HEK293 (cell line): Measurements from ENCODE around the gene PIP5K1C.

Experiments used
- CTCF ChIA-PET: fragments of 350-600 bp; formaldehyde crosslinking; extraction: SDS; loops from one replicate; lab custom pipeline; 2021; ENCODE audit warnings: antibody characterized with exemption; lab: Yijun Ruan, JAX
- POLR2A ChIA-PET: fragments of 300-600 bp; formaldehyde crosslinking; extraction: SDS; loops from one replicate; lab custom pipeline; 2020; ENCODE audit warnings: antibody characterized with exemption, inconsistent platforms; lab: Yijun Ruan, JAX
- H3K27ac ChIP-seq: fragments of 200-500 bp; sonication (Bioruptor generic); 2 replicates; pipeline ENCODE4 v1.5.1; 2014; ENCODE audit warnings: low read depth, low read length, control low read depth, inconsistent platforms; ENCODE audit errors: extremely low read depth
- H3K36me3 ChIP-seq, 2 experiments: fragments of 200-500 bp in 1 of 2; sonication (Bioruptor generic) in 1 of 2; 1 replicate in 1 of 2; 2 replicates in 1 of 2; pipeline ENCODE4 v1.5.1; 2014 to 2017; ENCODE audit warnings: inconsistent platforms in 2 of 2, low read length in 2 of 2; ENCODE audit not compliant: control insufficient read depth in 2 of 2, insufficient read depth in 1 of 2
- H3K4me1 ChIP-seq: fragments of 200-500 bp; sonication (Bioruptor generic); 2 replicates; pipeline ENCODE4 v1.5.1; 2014; ENCODE audit warnings: mild to moderate bottlenecking, low read length, inconsistent platforms; ENCODE audit not compliant: control insufficient read depth, insufficient read depth
- H3K4me3 ChIP-seq: 2 replicates; pipeline ENCODE4 v1.5.1; 2011; ENCODE audit warnings: low read depth, mild to moderate bottlenecking, control low read depth, low read length, moderate library complexity
- H3K9me3 ChIP-seq: fragments of 200-500 bp; sonication (Bioruptor generic); 2 replicates; pipeline ENCODE4 v1.5.1; 2014; ENCODE audit warnings: low read depth, low read length, inconsistent platforms; ENCODE audit not compliant: control insufficient read depth, insufficient read depth
- AEBP2 ChIP-seq: fragments of 450-650 bp; formaldehyde crosslinking; IDR thresholded peaks from 2 replicates; pipeline ENCODE4 v1.5.1; 2016; ENCODE audit warnings: missing biosample characterization, missing genetic modification characterization, borderline replicate concordance
- HIC1 ChIP-seq: fragments of 450-650 bp; formaldehyde crosslinking; IDR thresholded peaks from 2 replicates; pipeline ENCODE4 v1.5.1; 2016; ENCODE audit warnings: missing biosample characterization, missing genetic modification characterization
- KLF8 ChIP-seq: fragments of 450-650 bp; formaldehyde crosslinking; IDR thresholded peaks from 2 replicates; pipeline ENCODE4 v1.5.1; 2016; ENCODE audit warnings: missing biosample characterization, missing genetic modification characterization
- SP2 ChIP-seq: fragments of 450-650 bp; formaldehyde crosslinking; IDR thresholded peaks from 2 replicates; pipeline ENCODE4 v1.5.1; 2016; ENCODE audit warnings: missing biosample characterization, missing genetic modification characterization
- SP3 ChIP-seq: fragments of 450-650 bp; formaldehyde crosslinking; IDR thresholded peaks from 2 replicates; pipeline ENCODE4 v1.5.1; 2016; ENCODE audit warnings: missing biosample characterization, missing genetic modification characterization
- ZBTB11 ChIP-seq: fragments of 450-650 bp; formaldehyde crosslinking; conservative IDR thresholded peaks from 2 replicates; pipeline ENCODE4 v1.5.1; 2016; ENCODE audit warnings: low read depth, missing biosample characterization, missing genetic modification characterization
- ZBTB26 ChIP-seq: fragments of 450-650 bp; formaldehyde crosslinking; optimal IDR thresholded peaks from 2 replicates; pipeline ENCODE3; 2016; ENCODE audit warnings: missing biosample characterization, mild to moderate bottlenecking, missing genetic modification characterization
- ZBTB48 ChIP-seq: fragments of 450-650 bp; formaldehyde crosslinking; IDR thresholded peaks from 2 replicates; pipeline ENCODE4 v1.5.1; 2016; ENCODE audit warnings: missing biosample characterization, missing genetic modification characterization
- ZFP3 ChIP-seq: fragments of 450-650 bp; formaldehyde crosslinking; IDR thresholded peaks from 2 replicates; pipeline ENCODE4 v1.5.1; 2016; ENCODE audit warnings: low read depth, missing biosample characterization, missing genetic modification characterization
- ZIC2 ChIP-seq: fragments of 450-650 bp; formaldehyde crosslinking; IDR thresholded peaks from 2 replicates; pipeline ENCODE4 v1.5.1; 2016; ENCODE audit warnings: missing biosample characterization, missing genetic modification characterization
- ZNF16 ChIP-seq: fragments of 450-650 bp; formaldehyde crosslinking; IDR thresholded peaks from 2 replicates; pipeline ENCODE4 v1.5.1; 2016; ENCODE audit warnings: low read depth, missing biosample characterization, missing genetic modification characterization
- ZNF341 ChIP-seq: fragments of 450-650 bp; formaldehyde crosslinking; IDR thresholded peaks from 2 replicates; pipeline ENCODE4; 2016; ENCODE audit warnings: low read depth, missing biosample characterization, missing genetic modification characterization
- ZNF449 ChIP-seq: fragments of 450-650 bp; formaldehyde crosslinking; IDR thresholded peaks from 2 replicates; pipeline ENCODE4 v1.5.1; 2017; ENCODE audit warnings: missing biosample characterization, mild to moderate bottlenecking, missing genetic modification characterization, moderate library complexity
- ZNF48 ChIP-seq: fragments of 450-650 bp; formaldehyde crosslinking; IDR thresholded peaks from 2 replicates; pipeline ENCODE4 v1.5.1; 2016; ENCODE audit warnings: missing biosample characterization, missing genetic modification characterization
- ZNF623 ChIP-seq: fragments of 450-650 bp; formaldehyde crosslinking; IDR thresholded peaks from 2 replicates; pipeline ENCODE4 v1.5.1; 2016; ENCODE audit warnings: missing biosample characterization, missing genetic modification characterization
- TF ChIP-seq, protein P1 (sequence below): fragments of 450-650 bp; formaldehyde crosslinking; IDR thresholded peaks from 2 replicates; pipeline ENCODE4 v1.5.1; 2017; ENCODE audit warnings: missing biosample characterization, missing genetic modification characterization

Gene PIP5K1C

DNA sequence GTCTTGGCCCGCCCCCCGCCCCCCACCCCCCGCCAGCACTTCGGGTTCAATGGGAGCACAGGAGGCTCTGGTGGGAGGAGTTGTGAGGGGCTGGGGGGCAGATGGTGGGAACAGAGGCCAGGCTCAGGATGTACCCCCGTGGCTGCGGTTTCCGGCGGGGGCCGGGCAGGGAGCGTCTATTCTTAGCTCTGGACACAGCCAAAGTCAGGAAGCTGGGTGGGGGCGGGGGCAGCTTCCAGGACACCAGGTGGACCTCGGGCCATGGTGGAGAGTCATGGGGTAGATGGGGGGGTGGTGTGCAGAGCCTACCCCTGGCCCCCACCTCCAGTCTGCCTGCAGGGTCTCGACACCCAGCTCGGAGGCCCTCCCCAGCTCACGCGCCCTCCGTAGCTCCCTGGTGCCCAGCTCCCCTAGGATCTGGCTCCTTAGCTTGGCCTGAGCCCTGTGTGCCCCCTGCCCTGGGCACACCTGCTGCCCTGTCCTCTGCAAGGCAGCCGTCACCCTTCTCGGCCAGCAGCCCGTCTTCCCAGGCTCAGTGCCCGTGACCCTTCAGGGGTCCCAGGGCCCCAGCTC lies 91.4 kb downstream of the PIP5K1C start:
- Histone ChIP-seq H3K36me3 (peaks cover 0 to 37% of the 10 kb centered on the region in 2 experiments; a peak in 2 of 3 replicates), H3K4me1 (peaks cover 3% of the 10 kb centered on the region; the same call in 1 of the 2 replicates), H3K9me3 (no peaks in the 10 kb centered on the region), H3K27ac (no peak overlapping the region), H3K4me3 (no peak overlapping the region)
- POLR2A ChIA-PET = no interaction called here
- CTCF ChIA-PET = interaction anchor here (0.6 to 1.5 kb wide), 7 partner anchors 13 to 811 kb away, joined by 3 to 5 read pairs (median 3); no protein-coding TSS in a partner anchor
- TF ChIP-seq AEBP2 (tag by site-specific recombination) (no peak), KLF8 (tag by site-specific recombination) (no peak), ZNF16 (tag by site-specific recombination) (peak; percentile 87), HIC1 (peak; percentile 11; the same call in 1 of the 2 replicates)

DNA sequence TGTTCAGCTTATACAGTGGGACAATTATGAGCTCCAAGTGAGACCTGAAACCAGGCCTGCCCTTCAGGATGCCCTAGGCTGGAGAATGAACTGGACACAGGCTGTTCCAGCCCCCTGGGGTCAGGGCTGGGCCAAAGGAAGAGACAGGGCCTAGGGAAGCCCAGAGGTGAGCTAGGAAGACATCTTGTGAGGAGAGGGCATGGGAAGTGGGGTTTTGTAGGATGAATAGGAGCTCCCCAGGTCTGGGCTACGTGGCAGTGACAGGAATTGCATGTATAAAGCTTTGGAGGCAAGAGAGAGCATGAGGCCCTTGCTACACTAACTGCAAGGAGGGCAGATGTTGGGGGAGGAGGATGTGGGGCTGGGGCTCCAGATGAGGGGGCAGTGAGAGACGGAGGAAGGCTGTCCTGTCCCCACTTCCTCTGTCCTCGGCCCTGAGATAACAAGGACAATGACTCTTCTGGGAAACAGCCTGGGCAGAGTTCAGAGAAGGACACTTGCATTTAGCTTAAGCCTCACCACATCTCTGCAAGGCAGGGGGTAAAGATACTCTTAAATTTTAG lies 92.1 kb downstream of the PIP5K1C start:
- no peak overlapping the region for H3K4me3 ChIP-seq
- no peak overlapping the region for H3K27ac ChIP-seq
- POLR2A ChIA-PET = no interaction called here
- peaks cover 0 to 30% of the 10 kb centered on the region in 2 experiments; a peak in 2 of 3 replicates for H3K36me3 ChIP-seq
- CTCF ChIA-PET = interaction anchor here (0.6 to 1.5 kb wide), 13 partner anchors 10 to 811 kb away, joined by 3 to 4 read pairs (median 3); no protein-coding TSS in a partner anchor
- H3K9me3 ChIP-seq = no peaks in the 10 kb centered on the region
- peaks cover 3% of the 10 kb centered on the region; the same call in 1 of the 2 replicates for H3K4me1 ChIP-seq
- TF ChIP-seq ZNF623 (tag by site-specific recombination) = no peak
- peak; percentile 12; the same call in 1 of the 2 replicates for TF ChIP-seq ZIC2 (tag by site-specific recombination)
- TF ChIP-seq ZFP3 = peak; percentile 100

GRCh38 chr19:3607303-3608078 lies 92.8 kb downstream of the PIP5K1C start:
- Histone ChIP-seq H3K36me3 (peaks cover 0 to 25% of the 10 kb centered on the region in 2 experiments; a peak in 2 of 3 replicates), H3K27ac (no peak overlapping the region), H3K4me1 (peaks cover 3% of the 10 kb centered on the region; the same call in 1 of the 2 replicates), H3K4me3 (peak overlapping the region; percentile 15; the same call in 1 of the 2 replicates), H3K9me3 (no peaks in the 10 kb centered on the region)
- POLR2A ChIA-PET = no interaction called here
- CTCF ChIA-PET = interaction anchor here (0.6 to 1.5 kb wide), 12 partner anchors 11 to 532 kb away, joined by 3 to 4 read pairs (median 3); no protein-coding TSS in a partner anchor
- TF ChIP-seq, protein P1, sequence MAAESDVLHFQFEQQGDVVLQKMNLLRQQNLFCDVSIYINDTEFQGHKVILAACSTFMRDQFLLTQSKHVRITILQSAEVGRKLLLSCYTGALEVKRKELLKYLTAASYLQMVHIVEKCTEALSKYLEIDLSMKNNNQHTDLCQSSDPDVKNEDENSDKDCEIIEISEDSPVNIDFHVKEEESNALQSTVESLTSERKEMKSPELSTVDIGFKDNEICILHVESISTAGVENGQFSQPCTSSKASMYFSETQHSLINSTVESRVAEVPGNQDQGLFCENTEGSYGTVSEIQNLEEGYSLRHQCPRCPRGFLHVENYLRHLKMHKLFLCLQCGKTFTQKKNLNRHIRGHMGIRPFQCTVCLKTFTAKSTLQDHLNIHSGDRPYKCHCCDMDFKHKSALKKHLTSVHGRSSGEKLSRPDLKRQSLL = peak; percentile 6; the same call in 1 of the 2 replicates
- TF ChIP-seq KLF8 (tag by site-specific recombination) (peak; percentile 20), ZNF341 (tag by site-specific recombination) (peak; percentile 65), ZNF449 (tag by site-specific recombination) (peak; percentile 67), ZBTB11 (tag by site-specific recombination) (no peak), ZNF48 (tag by site-specific recombination) (no peak), ZBTB26 (tag by site-specific recombination) (peak; percentile 9), ZBTB48 (peak; percentile 74), SP3 (tag by site-specific recombination) (peak; percentile 44), SP2 (tag by site-specific recombination) (peak; percentile 69)
